AG04449 (cell line): ENCODE data around the gene FAM149B1.

Experiments used
- CTCF ChIA-PET: fragments of 350-600 bp; formaldehyde crosslinking; extraction: SDS; loops from one replicate; lab custom pipeline; 2021; ENCODE audit warnings: antibody characterized with exemption; lab: Yijun Ruan, JAX
- POLR2A ChIA-PET: fragments of 400-600, 350-600 bp; formaldehyde crosslinking; extraction: SDS; loops from one replicate; lab custom pipeline; 2020; ENCODE audit warnings: antibody characterized with exemption, inconsistent platforms; lab: Yijun Ruan, JAX
- DNase-seq: peaks from one replicate; pipeline ENCODE4 v3.0.0-alpha.2; 2010; ENCODE audit warnings: low read depth, low spot score
- H3K4me3 ChIP-seq: 2 replicates; pipeline ENCODE4 v1.5.1; 2011; ENCODE audit warnings: low read depth, mild to moderate bottlenecking, control low read depth, low read length
- CTCF ChIP-seq: IDR thresholded peaks from one replicate; pipeline ENCODE4 v1.5.1; 2011; ENCODE audit warnings: mild to moderate bottlenecking, moderate library complexity, low read length, control low read depth, inconsistent platforms; ENCODE audit not compliant: insufficient read depth; ENCODE audit errors: missing control alignments

The FAM149B1 gene

GRCh38 chr10:73182568-73182967 lies 14.6 kb downstream of the FAM149B1 start:
- TF ChIP-seq CTCF, result no peak
- POLR2A ChIA-PET, result interaction anchor here (1.4 kb wide), 1 partner anchor 14 kb away, joined by 7 read pairs; no protein-coding TSS in a partner anchor
- CTCF ChIA-PET, result interaction anchor here (1.2 to 2.2 kb wide), 3 partner anchors 12 to 24 kb away, joined by 3 to 13 read pairs (median 4); no protein-coding TSS in a partner anchor
- H3K4me3 ChIP-seq, result no peak overlapping the region
- DNase-seq, result peak; percentile 31

GRCh38 chr10:73183667-73184281 lies 15.9 kb downstream of the FAM149B1 start:
- no peak overlapping the region for H3K4me3 ChIP-seq
- DNase-seq, result peak; percentile 37
- POLR2A ChIA-PET, result no interaction called here
- TF ChIP-seq CTCF, result no peak
- CTCF ChIA-PET, result interaction anchor here (1.2 to 2.2 kb wide), 5 partner anchors 13 to 25 kb away, joined by 3 to 13 read pairs (median 4); no protein-coding TSS in a partner anchor

GRCh38 chr10:73186266-73186665 lies 18.3 kb downstream of the FAM149B1 start:
- no peak for DNase-seq
- TF ChIP-seq CTCF, result no peak
- CTCF ChIA-PET, result no interaction called here
- POLR2A ChIA-PET, result no interaction called here
- H3K4me3 ChIP-seq, result no peak overlapping the region

GRCh38 chr10:73190188-73190587 lies 22.3 kb downstream of the FAM149B1 start:
- POLR2A ChIA-PET, result no interaction called here
- DNase-seq, result no peak
- no peak overlapping the region for H3K4me3 ChIP-seq
- no peak for TF ChIP-seq CTCF
- CTCF ChIA-PET, result interaction anchor here (0.9 kb wide), 1 partner anchor 31 kb away, joined by 3 read pairs; no protein-coding TSS in a partner anchor

GRCh38 chr10:73205081-73205480 lies 37.2 kb downstream of the FAM149B1 start:
- no peak for DNase-seq
- TF ChIP-seq CTCF, result no peak
- ChIA-PET CTCF (interaction anchor here (1.5 kb wide), 1 partner anchor 15 kb away, joined by 4 read pairs; no protein-coding TSS in a partner anchor), POLR2A (no interaction called here)
- H3K4me3 ChIP-seq, result no peak overlapping the region

- POLR2A ChIA-PET, result no interaction called here
- no peak for TF ChIP-seq CTCF
- CTCF ChIA-PET, result interaction anchor here (1.5 kb wide), 1 partner anchor 14 kb away, joined by 4 read pairs; no protein-coding TSS in a partner anchor
- DNase-seq, result no peak
- H3K4me3 ChIP-seq, result no peak overlapping the region
Observed at GRCh38 chr10:73205890-73206289, 38.0 kb downstream of the FAM149B1 start.
